GM23338 (cell line): ENCODE measurements around the gene MFNG.

Experiments
- EZH2 ChIP-seq: fragments of 200-600 bp; sonication (generic); IDR thresholded peaks from one replicate; pipeline ENCODE4 v1.8.0; 2017; ENCODE audit warnings: antibody characterized with exemption, mild to moderate bottlenecking, low read depth; ENCODE audit not compliant: unreplicated experiment
- TF ChIP-seq, protein P1 (sequence below), 2 experiments: fragments of 200-600 bp in 1 of 2; sonication (generic) in 1 of 2; conservative IDR thresholded peaks; 2 replicates each; pipeline versions ENCODE4 v1.5.1 to v1.6.1; 2016 to 2017; ENCODE audit warnings: antibody characterized with exemption in 2 of 2, low read depth in 2 of 2, mild to moderate bottlenecking in 2 of 2, moderate library complexity in 1 of 2

DNA sequence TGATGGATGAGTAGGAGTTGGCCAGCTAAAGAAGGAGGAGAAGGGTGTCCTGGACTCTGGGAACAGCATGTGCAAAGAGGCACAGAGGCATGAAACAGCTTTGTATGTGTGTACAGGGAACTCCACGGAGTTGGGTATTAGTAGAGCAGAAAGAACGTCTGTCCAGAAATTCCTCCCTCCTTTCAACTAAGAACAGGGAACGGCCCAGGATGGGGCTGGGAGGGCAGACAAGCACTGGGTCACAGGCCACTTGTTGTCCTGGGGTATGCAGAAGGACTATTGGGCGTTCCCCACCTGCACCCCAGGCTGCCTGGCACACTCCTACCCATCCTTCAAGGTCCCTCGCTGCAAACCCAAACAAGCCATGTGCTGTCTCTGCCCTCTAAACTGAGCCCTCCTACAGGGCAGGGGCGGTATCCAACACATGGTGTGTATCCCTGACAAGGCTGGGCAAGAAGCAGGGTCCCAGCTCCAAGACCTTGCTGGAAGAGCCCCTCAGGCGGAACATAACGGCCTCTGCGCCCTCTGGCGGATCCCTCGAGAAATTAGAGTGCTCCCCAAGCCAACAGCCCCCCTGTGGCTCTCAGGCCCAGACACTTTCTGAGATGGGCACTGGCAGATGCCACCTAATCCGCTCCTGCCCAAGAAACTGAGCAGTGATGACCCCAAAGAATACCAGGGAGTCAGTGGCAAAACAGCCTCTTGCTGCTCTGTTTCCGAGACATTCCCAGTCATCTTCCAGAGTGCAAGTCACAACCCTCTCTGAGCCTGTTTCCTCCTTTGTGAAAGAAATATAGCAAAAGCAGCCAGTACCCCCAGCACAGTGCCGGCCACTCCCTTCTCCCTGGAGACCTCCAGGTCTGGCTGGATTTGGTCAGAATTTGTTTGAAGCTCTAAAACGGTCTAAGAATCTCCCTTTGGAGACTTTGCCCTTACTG, 57.3 kb downstream of the MFNG start:
- TF ChIP-seq, protein P1, sequence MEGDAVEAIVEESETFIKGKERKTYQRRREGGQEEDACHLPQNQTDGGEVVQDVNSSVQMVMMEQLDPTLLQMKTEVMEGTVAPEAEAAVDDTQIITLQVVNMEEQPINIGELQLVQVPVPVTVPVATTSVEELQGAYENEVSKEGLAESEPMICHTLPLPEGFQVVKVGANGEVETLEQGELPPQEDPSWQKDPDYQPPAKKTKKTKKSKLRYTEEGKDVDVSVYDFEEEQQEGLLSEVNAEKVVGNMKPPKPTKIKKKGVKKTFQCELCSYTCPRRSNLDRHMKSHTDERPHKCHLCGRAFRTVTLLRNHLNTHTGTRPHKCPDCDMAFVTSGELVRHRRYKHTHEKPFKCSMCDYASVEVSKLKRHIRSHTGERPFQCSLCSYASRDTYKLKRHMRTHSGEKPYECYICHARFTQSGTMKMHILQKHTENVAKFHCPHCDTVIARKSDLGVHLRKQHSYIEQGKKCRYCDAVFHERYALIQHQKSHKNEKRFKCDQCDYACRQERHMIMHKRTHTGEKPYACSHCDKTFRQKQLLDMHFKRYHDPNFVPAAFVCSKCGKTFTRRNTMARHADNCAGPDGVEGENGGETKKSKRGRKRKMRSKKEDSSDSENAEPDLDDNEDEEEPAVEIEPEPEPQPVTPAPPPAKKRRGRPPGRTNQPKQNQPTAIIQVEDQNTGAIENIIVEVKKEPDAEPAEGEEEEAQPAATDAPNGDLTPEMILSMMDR (conservative IDR thresholded peaks at IDR 0.05; ENCODE audit: low read depth in 2 of 2), result peak; percentile 72 to 85
- no peak for TF ChIP-seq EZH2
